Spleen (tissue), 11 donors: ENCODE data around the gene NR3C2. TPM values are rescaled to one million over a fixed set of nuclear protein-coding genes. Genes with fewer than 3 reads are reported as not detected.

Experiments used
- DNase-seq: peaks from one replicate; pipeline ENCODE4 v3.0.0-alpha.2; 2020
- H3K27ac ChIP-seq, 8 donors: fragments of 200-600 bp; sonication (generic) in 7 of 8; 1 replicate in 4 of 8; 2 replicates in 4 of 8; pipeline versions ENCODE4 v1.5.0 to v1.8.0; 2016 to 2021; ENCODE audit warnings: inconsistent platforms in 4 of 8, mild to moderate bottlenecking in 4 of 8, moderate library complexity in 1 of 8
- H3K27me3 ChIP-seq, 7 donors: fragments of 200-600 bp; sonication (generic) in 6 of 7; replicated peaks in 1 of 7; 1 replicate in 4 of 7; 2 replicates in 3 of 7; pipeline versions ENCODE4 v1.5.0 to v1.8.0; 2016 to 2021; ENCODE audit warnings: inconsistent platforms in 3 of 7, mild to moderate bottlenecking in 1 of 7
- H3K36me3 ChIP-seq, 6 donors: fragments of 200-600 bp; sonication (generic) in 5 of 6; 1 replicate in 4 of 6; 2 replicates in 2 of 6; pipeline versions ENCODE4 v1.5.0 to v1.8.0; 2016 to 2021; ENCODE audit warnings: inconsistent platforms in 2 of 6
- H3K4me1 ChIP-seq, 6 donors: fragments of 200-600 bp; sonication (generic) in 5 of 6; 1 replicate in 3 of 6; 2 replicates in 3 of 6; pipeline versions ENCODE4 v1.5.0 to v1.8.0; 2016 to 2021; ENCODE audit warnings: inconsistent platforms in 3 of 6
- H3K4me3 ChIP-seq, 8 donors: fragments of 200-600 bp; sonication (generic) in 7 of 8; 1 replicate in 4 of 8; 2 replicates in 4 of 8; pipeline versions ENCODE4 v1.5.0 to v1.8.0; 2016 to 2021; ENCODE audit warnings: inconsistent platforms in 4 of 8, mild to moderate bottlenecking in 4 of 8, moderate library complexity in 2 of 8
- H3K9me3 ChIP-seq, 8 donors: fragments of 200-600 bp; sonication (generic) in 7 of 8; 1 replicate in 4 of 8; 2 replicates in 4 of 8; pipeline versions ENCODE4 v1.5.0 to v1.8.0; 2016 to 2021; ENCODE audit warnings: inconsistent platforms in 4 of 8
- CTCF ChIP-seq, 11 experiments: fragments of 200-600 bp in 7 of 11; fragments of 450-650 bp in 4 of 11; sonication (generic) in 4 of 11; IDR thresholded peaks in 8 of 11; conservative IDR thresholded peaks in 3 of 11; 1 replicate in 7 of 11; 2 replicates in 4 of 11; pipeline versions ENCODE4 v1.4.0 to v1.8.0; 2016 to 2021; ENCODE audit warnings: antibody characterized with exemption in 11 of 11, inconsistent platforms in 4 of 11, mild to moderate bottlenecking in 1 of 11
- POLR2A ChIP-seq, 3 donors: fragments of 450-650 bp; IDR thresholded peaks; one replicate each; pipeline ENCODE4 v1.5.1; 2017; ENCODE audit warnings: antibody characterized with exemption in 3 of 3, mild to moderate bottlenecking in 1 of 3
- POLR2AphosphoS5 ChIP-seq, 3 donors: sonication (generic); formaldehyde crosslinking; IDR thresholded peaks; one replicate each; pipeline ENCODE4 v1.5.1; 2017; ENCODE audit warnings: antibody characterized with exemption in 3 of 3
- WGBS, 5 donors: extraction: QIAGEN DNeasy Blood & Tissue Kit in 3 of 5; methylation state at CpG; one replicate each; pipeline versions ENCODE4 v1.1.5 to v1.1.7; 2013 to 2018; 5-methylcytosine and 5-hydroxymethylcytosine counted together
- intact Hi-C: fragments of 100-400 bp; cut with DNase I; formaldehyde crosslinking; loops from one replicate; pipeline ENCODE4 v1.15.0; 2023; ENCODE audit warnings: low total_unique reads
- polyA plus RNA-seq, 3 donors: library from polyadenylated mRNA; stranded (reverse); fragments of 200-250 nt; gene quantifications; one replicate each; pipeline ENCODE4 v1.2.1, GENCODE V29; 2013
- total RNA-seq, 7 donors: library from RNA; depleted of rRNA in 3 of 7; stranded (reverse); fragments of >200 nt in 3 of 7; fragmentation: NEBNext Ultra II Directional in 4 of 7; extraction: Animal tissue kit (Norgen Biotek cat#: 25700) in 4 of 7; gene quantifications; one replicate each; pipeline versions ENCODE4 v1.1.0 to v1.2.1, GENCODE V29; 2016 to 2021
- donor health status: healthy with polysubstance abuse.
- donor health status: DM: no; HTN: no; CAD: no; lungs with moderate emphysema.
- donor health status: DM: no; HTN: no; CAD: no.
- donor health status: Bipolar disorder and iron deficiency.
- donor health status: healthy.
- donor health status: DM: no; HTN: no; CAD: no.
- donor health status: DM: yes; HTN: yes; CAD: no.

NR3C2 gene
- total and polyA plus RNA-seq, 10 donors, result 1.2 to 25.9 (median 16.2) TPM

DNA sequence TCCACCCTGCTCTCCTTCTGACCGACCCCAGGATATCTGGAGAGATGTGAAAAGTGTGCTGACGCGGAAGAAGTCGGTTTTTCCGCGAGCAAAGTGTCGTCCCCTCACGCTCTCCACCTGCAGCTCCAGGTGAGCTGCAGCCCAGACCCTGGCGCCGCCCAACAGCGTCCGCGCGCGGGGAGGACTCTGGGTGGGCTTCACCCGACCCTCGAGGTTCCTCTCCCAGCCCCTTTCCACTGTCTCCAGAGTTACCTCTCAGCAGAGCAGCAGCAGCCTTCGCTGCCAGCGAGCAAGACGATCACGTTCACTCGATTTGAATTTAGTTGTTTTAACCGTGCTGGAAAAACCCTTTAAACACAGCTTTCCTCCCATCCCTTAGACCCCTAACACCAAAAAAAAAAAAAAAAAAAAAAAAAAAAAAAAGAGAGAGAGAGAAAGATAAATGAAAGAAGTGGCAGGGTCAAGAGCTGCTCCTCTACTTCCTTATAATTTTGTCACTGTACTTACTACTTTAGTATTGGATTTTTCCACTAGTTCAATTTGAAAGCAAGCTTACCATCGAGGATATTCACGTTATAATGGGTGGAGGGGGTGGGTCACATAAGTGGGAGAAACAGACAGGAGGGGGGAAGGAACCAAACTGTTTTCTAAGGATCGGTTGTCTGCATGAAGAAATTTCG, 758 bp upstream of the NR3C2 start:
- TF ChIP-seq POLR2A (IDR thresholded peaks at IDR 0.05) (no peak), CTCF (IDR thresholded peaks at IDR 0.05 in 8 of 11, conservative IDR thresholded peaks at IDR 0.05 in 3 of 11) (peak in 1 of 11 experiments; percentile 1), POLR2AphosphoS5 (IDR thresholded peaks at IDR 0.05) (no peak)
- Histone ChIP-seq H3K4me1 (peaks cover 8 to 85% (median 53%) of the 10 kb centered on the region in 6 donors), H3K4me3 (peak overlapping the region; percentile 76 to 96 (median 94)), H3K9me3 (no peaks in the 10 kb centered on the region), H3K36me3 (no peaks in the 10 kb centered on the region), H3K27ac (peak overlapping the region; percentile 91 to 98 (median 95)), H3K27me3 (peaks cover 0 to 50% (median 0%) of the 10 kb centered on the region in 7 donors)
- WGBS, 5 donors, result 0 to 1% (median 1%) methylated on average over 24 to 27 of the region's 27 CpGs
- intact Hi-C loops, result loop anchor here (10.0 kb wide), 1 partner anchor 378 kb away; no protein-coding TSS in a partner anchor
- peak; percentile 90 for DNase-seq

DNA sequence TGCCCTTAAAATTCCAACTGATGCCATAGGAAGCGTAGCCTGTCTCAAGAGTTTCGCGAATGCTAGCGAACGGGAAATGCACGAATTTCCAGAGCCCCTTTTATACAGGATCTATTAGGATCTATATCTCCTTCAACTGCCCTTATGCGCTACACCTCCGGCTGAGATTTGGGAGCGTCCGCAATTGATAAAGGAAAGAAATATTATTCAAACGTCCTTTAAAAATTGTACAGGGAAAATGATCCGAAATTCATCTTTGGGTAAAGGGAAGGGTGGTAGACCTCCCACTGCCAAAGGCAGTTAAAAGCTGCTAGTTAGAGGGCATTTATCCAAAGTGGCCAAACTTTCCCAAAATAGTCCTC, 609 bp downstream of the NR3C2 start:
- Histone ChIP-seq H3K27me3 (peaks cover 0 to 50% (median 0%) of the 10 kb centered on the region in 7 donors), H3K9me3 (no peaks in the 10 kb centered on the region), H3K36me3 (no peaks in the 10 kb centered on the region), H3K4me3 (peak overlapping the region; percentile 76 to 96 (median 94)), H3K4me1 (peaks cover 5 to 71% (median 43%) of the 10 kb centered on the region in 6 donors), H3K27ac (peak overlapping the region; percentile 91 to 98 (median 95))
- 2 to 8% (median 3%) methylated on average over 12 of the region's 12 CpGs for WGBS, 5 donors
- intact Hi-C loops, result loop anchor here (10.0 kb wide), 1 partner anchor 377 kb away; no protein-coding TSS in a partner anchor
- no peak for DNase-seq
- TF ChIP-seq POLR2A (IDR thresholded peaks at IDR 0.05) (no peak), POLR2AphosphoS5 (IDR thresholded peaks at IDR 0.05) (no peak), CTCF (IDR thresholded peaks at IDR 0.05 in 8 of 11, conservative IDR thresholded peaks at IDR 0.05 in 3 of 11) (no peak)

DNA sequence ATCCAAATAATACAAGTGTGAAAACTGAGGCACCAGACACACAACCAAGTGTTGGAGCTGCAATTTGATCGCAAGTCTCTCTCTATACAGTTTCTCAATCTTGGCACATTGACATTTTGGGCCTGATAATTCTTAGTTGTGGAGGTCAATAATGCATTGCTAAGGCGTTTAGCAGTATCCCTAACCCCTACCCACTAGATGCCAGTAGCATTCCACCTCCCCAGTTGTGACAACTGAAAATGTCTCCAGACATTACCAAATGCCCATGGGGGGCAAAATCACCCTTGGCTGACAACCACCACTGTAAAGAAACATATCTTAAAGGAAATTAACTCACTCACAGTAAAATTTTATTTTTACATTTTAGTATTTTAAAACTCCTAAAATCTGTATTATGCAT, 4.2 kb downstream of the NR3C2 start:
- intact Hi-C loops, result no loop called here

More for the DNA sequence above, 4.2 kb downstream of the NR3C2 start:
- Histone ChIP-seq H3K4me1 (peaks cover 16 to 71% (median 46%) of the 10 kb centered on the region in 6 donors), H3K9me3 (no peaks in the 10 kb centered on the region), H3K27me3 (peaks cover 0 to 20% (median 0%) of the 10 kb centered on the region in 7 donors), H3K36me3 (peaks cover 0 to 8% (median 0%) of the 10 kb centered on the region in 6 donors), H3K27ac (no peak overlapping the region), H3K4me3 (no peak overlapping the region)
- TF ChIP-seq POLR2A (IDR thresholded peaks at IDR 0.05), result no peak
- no peak for TF ChIP-seq CTCF (IDR thresholded peaks at IDR 0.05 in 8 of 11, conservative IDR thresholded peaks at IDR 0.05 in 3 of 11)
- no peak for TF ChIP-seq POLR2AphosphoS5 (IDR thresholded peaks at IDR 0.05)
- DNase-seq, result no peak
- 79 to 93% (median 91%) methylated on average over 2 of the region's 2 CpGs for WGBS, 5 donors
